GM10266 (cell line): ENCODE data around the gene SPINK5.

Experiments used
- DNase-seq: peaks from one replicate; pipeline ENCODE4 v3.0.0; 2012; ENCODE audit errors: extremely low spot score
- TF ChIP-seq, protein P1 (sequence below): IDR thresholded peaks from 2 replicates; pipeline ENCODE4 v1.5.1; 2012; ENCODE audit warnings: mild to moderate bottlenecking, low read depth; ENCODE audit not compliant: control insufficient read depth, insufficient read depth; ENCODE audit errors: missing control alignments

The SPINK5 gene

DNA sequence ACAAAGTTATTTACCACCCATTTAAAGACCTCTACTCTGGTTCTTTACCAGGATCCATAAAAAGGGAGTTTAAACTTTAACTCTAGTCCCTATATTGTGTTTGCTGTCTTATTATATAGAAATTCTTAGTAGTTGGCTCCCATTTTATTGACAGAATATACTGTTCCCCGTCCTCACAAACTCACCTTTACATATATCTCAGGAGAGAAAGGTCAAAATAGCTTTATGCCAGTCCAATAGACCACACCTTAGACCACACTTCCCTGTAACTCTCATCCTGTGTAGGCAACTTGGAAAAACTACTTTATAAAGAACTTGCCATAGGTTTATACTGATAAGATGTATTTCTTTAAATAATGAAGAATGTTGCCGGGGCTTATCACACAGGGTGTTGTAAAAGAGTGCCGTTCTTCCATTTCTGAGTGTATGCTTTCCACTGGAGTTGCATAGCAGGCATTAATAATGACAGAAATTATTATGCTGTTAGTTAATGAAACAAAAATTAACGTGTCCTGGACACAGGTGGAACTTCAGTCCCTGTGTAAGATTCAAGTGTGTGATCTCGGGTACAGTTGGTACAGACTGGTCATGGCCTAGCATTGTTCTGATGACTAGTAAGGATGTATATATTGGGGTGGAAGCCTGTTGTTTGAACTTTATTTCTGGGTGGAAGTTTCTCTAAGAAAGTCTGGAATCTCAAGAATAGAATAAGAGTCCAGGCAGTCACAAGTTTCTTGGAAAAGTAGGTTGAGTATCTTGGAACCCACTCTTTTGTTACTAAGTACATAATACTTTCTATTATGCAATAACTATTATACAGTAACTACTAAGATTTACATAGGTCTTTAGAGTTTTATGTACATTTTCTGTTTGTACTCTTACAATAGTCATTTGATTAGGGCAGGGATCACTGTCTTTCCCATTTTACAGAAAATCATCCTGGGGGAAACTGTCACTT is 71.6 kb downstream of the SPINK5 start:
- TF ChIP-seq, protein P1, sequence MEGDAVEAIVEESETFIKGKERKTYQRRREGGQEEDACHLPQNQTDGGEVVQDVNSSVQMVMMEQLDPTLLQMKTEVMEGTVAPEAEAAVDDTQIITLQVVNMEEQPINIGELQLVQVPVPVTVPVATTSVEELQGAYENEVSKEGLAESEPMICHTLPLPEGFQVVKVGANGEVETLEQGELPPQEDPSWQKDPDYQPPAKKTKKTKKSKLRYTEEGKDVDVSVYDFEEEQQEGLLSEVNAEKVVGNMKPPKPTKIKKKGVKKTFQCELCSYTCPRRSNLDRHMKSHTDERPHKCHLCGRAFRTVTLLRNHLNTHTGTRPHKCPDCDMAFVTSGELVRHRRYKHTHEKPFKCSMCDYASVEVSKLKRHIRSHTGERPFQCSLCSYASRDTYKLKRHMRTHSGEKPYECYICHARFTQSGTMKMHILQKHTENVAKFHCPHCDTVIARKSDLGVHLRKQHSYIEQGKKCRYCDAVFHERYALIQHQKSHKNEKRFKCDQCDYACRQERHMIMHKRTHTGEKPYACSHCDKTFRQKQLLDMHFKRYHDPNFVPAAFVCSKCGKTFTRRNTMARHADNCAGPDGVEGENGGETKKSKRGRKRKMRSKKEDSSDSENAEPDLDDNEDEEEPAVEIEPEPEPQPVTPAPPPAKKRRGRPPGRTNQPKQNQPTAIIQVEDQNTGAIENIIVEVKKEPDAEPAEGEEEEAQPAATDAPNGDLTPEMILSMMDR, result no peak
- DNase-seq, result no peak

DNA sequence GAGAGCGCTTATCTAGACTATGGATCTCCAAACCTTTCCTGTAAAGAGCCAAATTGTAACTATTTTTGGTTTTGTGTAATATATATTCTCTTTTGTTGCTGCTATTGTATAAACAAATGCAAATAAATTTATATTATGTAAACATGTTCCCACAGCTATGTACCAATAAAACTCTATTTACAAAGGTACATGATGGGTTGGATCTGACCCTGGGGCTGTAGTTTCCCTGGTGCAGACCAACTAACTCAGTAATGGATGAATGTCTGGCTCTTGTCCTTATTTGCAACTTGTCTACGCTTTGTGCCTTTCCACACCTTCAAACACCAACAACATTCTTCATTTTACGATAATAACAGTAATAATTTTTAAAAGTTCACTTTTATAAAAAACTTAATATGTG is 77.1 kb downstream of the SPINK5 start:
- TF ChIP-seq, protein P1, result no peak
- no peak for DNase-seq

- no peak for DNase-seq
- TF ChIP-seq, protein P1, result no peak
Observed at GRCh38 chr5:148141645-148142044, 77.9 kb downstream of the SPINK5 start.

DNA sequence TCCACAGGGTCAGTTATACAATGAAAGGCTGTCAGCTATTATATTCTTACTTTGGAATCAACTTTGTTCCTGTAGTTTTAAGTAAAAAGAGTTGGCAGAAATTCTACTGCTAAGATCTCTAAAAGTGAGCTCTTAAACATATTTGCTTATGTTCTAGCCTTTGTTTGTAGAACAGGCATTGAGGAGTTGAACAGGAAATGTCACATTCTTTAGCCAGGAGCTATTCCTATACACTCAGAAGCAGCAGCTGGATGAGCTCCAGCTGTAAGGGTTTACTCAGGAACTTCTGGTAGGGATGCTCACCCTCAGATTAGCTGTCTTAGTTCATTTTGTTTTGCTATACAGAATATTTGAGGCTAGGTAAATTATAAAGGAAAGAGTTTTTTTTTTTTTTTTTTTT is 82.1 kb downstream of the SPINK5 start:
- no peak for DNase-seq
- TF ChIP-seq, protein P1, result no peak

- TF ChIP-seq, protein P1, result no peak
- DNase-seq, result no peak
Observed at GRCh38 chr5:148146487-148146886, 82.7 kb downstream of the SPINK5 start.

DNA sequence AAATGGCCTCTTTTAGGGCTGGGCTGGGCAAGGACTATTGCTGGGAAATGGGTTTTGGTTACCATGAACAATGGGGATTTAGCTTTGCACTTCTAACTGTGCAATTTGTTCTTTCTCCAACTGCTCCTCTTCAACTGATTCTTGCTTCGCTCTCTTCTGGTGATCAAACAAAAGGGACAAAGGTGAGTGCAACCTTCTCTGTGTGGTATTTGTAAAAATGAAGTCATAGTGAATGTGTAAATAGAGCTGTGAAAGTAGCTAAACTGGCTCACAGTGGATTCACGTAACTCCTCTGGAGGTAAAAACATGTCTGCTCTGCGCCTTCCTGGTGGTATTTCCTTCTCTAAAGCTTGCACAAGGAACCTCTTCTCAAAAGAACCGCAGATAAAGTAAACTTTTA is 83.6 kb downstream of the SPINK5 start:
- DNase-seq, result no peak
- TF ChIP-seq, protein P1, result no peak

GRCh38 chr5:148151872-148152271 is 88.1 kb downstream of the SPINK5 start:
- DNase-seq, result no peak
- TF ChIP-seq, protein P1, result no peak
